ENCODE results near the gene SCD5. TPM values are rescaled to one million over a fixed set of nuclear protein-coding genes. Genes with fewer than 3 reads are reported as not detected.
A peak's percentile ranks its signal among the peaks of the same experiment; 100 is the strongest.

SCD5 gene
- total and polyA plus RNA-seq, 2 of the 8 experiments (the other 6 are each of a cell fraction or from before 2014, with no cell fraction given): 0.92 to 1.2 TPM

- TF ChIP-seq CHD7 (IDR thresholded peaks at IDR 0.05; ENCODE audit: insufficient replicate concordance, low read length) (no peak), E2F6 (IDR thresholded peaks at IDR 0.05) (no peak), CHD2 (IDR thresholded peaks at IDR 0.05; ENCODE audit: low read length) (no peak), NANOG (IDR thresholded peaks at IDR 0.05; ENCODE audit: insufficient read depth, low read depth, low read length, poor library complexity, severe bottlenecking) (no peak), TAF7 (optimal IDR thresholded peaks at IDR 0.05; ENCODE audit: borderline replicate concordance, low read depth, low read length) (no peak), BACH1 (IDR thresholded peaks at IDR 0.05; ENCODE audit: low read length) (no peak), ATF3 (IDR thresholded peaks at IDR 0.05; ENCODE audit: insufficient read depth, low read depth, low read length) (0 out of 2 replicates have a peak, but pooled peaks have one; percentile 48), JUND (IDR thresholded peaks at IDR 0.05; ENCODE audit: low read length) (0 out of 2 replicates have a peak, but pooled peaks have one; percentile 29)
Measured at GRCh38 chr4:82739287-82740190, 59.1 kb downstream of the SCD5 start (continued).
